Measurements from ENCODE around the gene DAB2IP.

DNA sequence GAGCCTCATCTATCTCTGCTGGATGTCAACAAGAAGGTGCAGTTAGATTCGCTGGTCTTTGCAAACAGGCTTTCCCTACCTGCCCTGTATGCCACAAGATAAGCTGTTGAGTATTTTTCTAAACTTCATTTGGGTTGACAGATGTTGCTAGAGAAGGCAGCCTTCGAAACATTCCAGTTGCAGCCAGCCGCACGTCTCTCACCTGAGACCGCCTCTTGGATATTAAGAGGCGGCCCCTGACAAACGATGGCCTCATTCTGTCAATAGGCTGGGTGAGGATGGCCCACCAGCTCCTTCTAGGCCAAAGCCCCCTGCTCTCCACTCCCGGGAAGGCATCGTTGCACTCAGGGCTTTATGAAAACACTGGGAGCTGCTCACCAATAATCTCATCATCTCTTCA, 181.6 kb downstream of the DAB2IP start:
- TF ChIP-seq, protein P1, sequence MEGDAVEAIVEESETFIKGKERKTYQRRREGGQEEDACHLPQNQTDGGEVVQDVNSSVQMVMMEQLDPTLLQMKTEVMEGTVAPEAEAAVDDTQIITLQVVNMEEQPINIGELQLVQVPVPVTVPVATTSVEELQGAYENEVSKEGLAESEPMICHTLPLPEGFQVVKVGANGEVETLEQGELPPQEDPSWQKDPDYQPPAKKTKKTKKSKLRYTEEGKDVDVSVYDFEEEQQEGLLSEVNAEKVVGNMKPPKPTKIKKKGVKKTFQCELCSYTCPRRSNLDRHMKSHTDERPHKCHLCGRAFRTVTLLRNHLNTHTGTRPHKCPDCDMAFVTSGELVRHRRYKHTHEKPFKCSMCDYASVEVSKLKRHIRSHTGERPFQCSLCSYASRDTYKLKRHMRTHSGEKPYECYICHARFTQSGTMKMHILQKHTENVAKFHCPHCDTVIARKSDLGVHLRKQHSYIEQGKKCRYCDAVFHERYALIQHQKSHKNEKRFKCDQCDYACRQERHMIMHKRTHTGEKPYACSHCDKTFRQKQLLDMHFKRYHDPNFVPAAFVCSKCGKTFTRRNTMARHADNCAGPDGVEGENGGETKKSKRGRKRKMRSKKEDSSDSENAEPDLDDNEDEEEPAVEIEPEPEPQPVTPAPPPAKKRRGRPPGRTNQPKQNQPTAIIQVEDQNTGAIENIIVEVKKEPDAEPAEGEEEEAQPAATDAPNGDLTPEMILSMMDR (IDR thresholded peaks at IDR 0.05) = no peak
- TF ChIP-seq ZFX (IDR thresholded peaks at IDR 0.05; ENCODE audit: borderline replicate concordance) = no peak
